PC-9 (cell line): ENCODE measurements around the gene OSBPL3. TPM values are rescaled to one million over a fixed set of nuclear protein-coding genes. Genes with fewer than 3 reads are reported as not detected.
A peak's percentile ranks its signal among the peaks of the same experiment; 100 is the strongest.

ENCODE experiments used
- BruUV-seq: library from RNA; stranded (reverse); fragments of 400-500 nt; replicated peaks from 2 replicates; lab custom pipeline; 2021; lab: Mats Ljungman, UMichigan
- CTCF ChIA-PET: fragments of 300-600 bp; sonication (Branson Sonifier 250); formaldehyde crosslinking; loops from one replicate; lab custom pipeline; 2022; ENCODE audit warnings: antibody characterized with exemption; lab: Charles Lee
- POLR2A ChIA-PET: fragments of 300-600 bp; sonication (Branson Sonifier 250); formaldehyde crosslinking; loops from one replicate; lab custom pipeline; 2022; ENCODE audit warnings: antibody characterized with exemption; ENCODE audit not compliant: unreplicated experiment; lab: Charles Lee
- DNase-seq, 2 experiments: peaks; one replicate each; pipeline versions ENCODE4 v3.0.0 to v3.0.0-alpha.2; 2015 to 2022; ENCODE audit warnings: mixed read lengths in 1 of 2
- H2AFZ ChIP-seq: fragments of 200-600 bp; sonication (generic); 2 replicates; pipeline ENCODE4 v1.8.1; 2017; ENCODE audit warnings: antibody characterized with exemption
- H3F3A ChIP-seq: fragments of 200-600 bp; sonication (generic); 2 replicates; pipeline ENCODE4 v1.8.1; 2017; ENCODE audit warnings: antibody characterized with exemption, mild to moderate bottlenecking, low read depth; ENCODE audit not compliant: insufficient read depth
- H3K27ac ChIP-seq: fragments of 200-600 bp; sonication (generic); 2 replicates; pipeline ENCODE4 v1.6.1; 2016; ENCODE audit warnings: mixed run types
- H3K27me3 ChIP-seq: fragments of 200-600 bp; sonication (generic); 2 replicates; pipeline ENCODE4 v1.6.1; 2016; ENCODE audit warnings: low read depth, mixed run types; ENCODE audit not compliant: insufficient read depth
- H3K36me3 ChIP-seq: fragments of 200-600 bp; sonication (generic); 2 replicates; pipeline ENCODE4 v1.6.1; 2016; ENCODE audit warnings: low read depth, mixed run types
- H3K4me1 ChIP-seq: fragments of 200-600 bp; sonication (generic); replicated peaks from 2 replicates; pipeline ENCODE4 v1.6.1; 2016; ENCODE audit warnings: mixed run types; ENCODE audit not compliant: insufficient read depth
- H3K4me2 ChIP-seq: fragments of 200-600 bp; sonication (generic); 2 replicates; pipeline ENCODE4 v1.6.1; 2017; ENCODE audit warnings: mixed run types
- H3K4me3 ChIP-seq: fragments of 200-600 bp; sonication (generic); 2 replicates; pipeline ENCODE4 v1.6.1; 2016; ENCODE audit warnings: mixed run types
- H3K79me2 ChIP-seq: fragments of 200-600 bp; sonication (generic); 2 replicates; pipeline ENCODE4 v1.6.1; 2017; ENCODE audit warnings: low read depth, mixed run types
- H3K9me2 ChIP-seq: fragments of 200-600 bp; sonication (generic); 2 replicates; pipeline ENCODE4 v1.8.1; 2017; ENCODE audit warnings: mild to moderate bottlenecking; ENCODE audit not compliant: insufficient read depth
- H3K9me3 ChIP-seq: fragments of 200-600 bp; sonication (generic); 2 replicates; pipeline ENCODE4 v1.8.1; 2016; ENCODE audit warnings: low read depth; ENCODE audit not compliant: insufficient read depth
- H4K20me1 ChIP-seq: fragments of 200-600 bp; sonication (generic); 2 replicates; pipeline ENCODE4 v1.8.1; 2017; ENCODE audit not compliant: insufficient read depth
- EZH2 ChIP-seq: fragments of 200-600 bp; sonication (generic); IDR thresholded peaks from 2 replicates; pipeline ENCODE4 v1.8.0; 2017; ENCODE audit warnings: antibody characterized with exemption, low read depth
- intact Hi-C: fragments of 100-400 bp; cut with micrococcal nuclease; formaldehyde crosslinking; loops from one replicate; pipeline ENCODE4 v1.10.0; 2022; ENCODE audit not compliant: unreplicated experiment
- total RNA-seq: library from RNA; stranded (reverse); gene quantifications from 2 replicates; pipeline ENCODE4 v1.2.3, GENCODE V29; 2021
- TF ChIP-seq, protein P1 (sequence below): fragments of 200-600 bp; sonication (generic); conservative IDR thresholded peaks from 2 replicates; pipeline ENCODE4 v1.6.1; 2017; ENCODE audit warnings: mixed run types, antibody characterized with exemption, mild to moderate bottlenecking, moderate library complexity

The OSBPL3 gene
- total RNA-seq, 1 experiment from 2014 or later, result 87.6 TPM

- Histone ChIP-seq H3K36me3 (no peaks in the 10 kb centered on the region), H4K20me1 (no peaks in the 10 kb centered on the region), H3K9me2 (no peaks in the 10 kb centered on the region), H3K4me3 (peak overlapping the region; percentile 63), H3K27me3 (no peaks in the 10 kb centered on the region), H3K4me2 (peak overlapping the region; percentile 87), H3F3A (peaks cover 15% of the 10 kb centered on the region; the same call in 1 of the 2 replicates), H3K4me1 (peaks cover 24% of the 10 kb centered on the region), H3K9me3 (no peaks in the 10 kb centered on the region), H3K79me2 (peaks cover 40% of the 10 kb centered on the region), H2AFZ (peak overlapping the region; percentile 84), H3K27ac (peak overlapping the region; percentile 77)
- intact Hi-C loops, result loop anchor here (1.0 to 10.0 kb wide), 6 partner anchors 51 to 406 kb away; partner anchors contain the start of gene PALS2
- BruUV-seq, result TSS peak; percentile 65
- TF ChIP-seq, protein P1, sequence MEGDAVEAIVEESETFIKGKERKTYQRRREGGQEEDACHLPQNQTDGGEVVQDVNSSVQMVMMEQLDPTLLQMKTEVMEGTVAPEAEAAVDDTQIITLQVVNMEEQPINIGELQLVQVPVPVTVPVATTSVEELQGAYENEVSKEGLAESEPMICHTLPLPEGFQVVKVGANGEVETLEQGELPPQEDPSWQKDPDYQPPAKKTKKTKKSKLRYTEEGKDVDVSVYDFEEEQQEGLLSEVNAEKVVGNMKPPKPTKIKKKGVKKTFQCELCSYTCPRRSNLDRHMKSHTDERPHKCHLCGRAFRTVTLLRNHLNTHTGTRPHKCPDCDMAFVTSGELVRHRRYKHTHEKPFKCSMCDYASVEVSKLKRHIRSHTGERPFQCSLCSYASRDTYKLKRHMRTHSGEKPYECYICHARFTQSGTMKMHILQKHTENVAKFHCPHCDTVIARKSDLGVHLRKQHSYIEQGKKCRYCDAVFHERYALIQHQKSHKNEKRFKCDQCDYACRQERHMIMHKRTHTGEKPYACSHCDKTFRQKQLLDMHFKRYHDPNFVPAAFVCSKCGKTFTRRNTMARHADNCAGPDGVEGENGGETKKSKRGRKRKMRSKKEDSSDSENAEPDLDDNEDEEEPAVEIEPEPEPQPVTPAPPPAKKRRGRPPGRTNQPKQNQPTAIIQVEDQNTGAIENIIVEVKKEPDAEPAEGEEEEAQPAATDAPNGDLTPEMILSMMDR, result no peak; the same call in none of the 2 replicates
- TF ChIP-seq EZH2, result no peak
- ChIA-PET POLR2A (interaction anchor here (0.6 to 3.2 kb wide), 4 partner anchors 50 to 159 kb away, joined by 3 to 36 read pairs (median 10); no protein-coding TSS in a partner anchor), CTCF (interaction anchor here (0.7 to 2.2 kb wide), 7 partner anchors 10 to 154 kb away, joined by 3 to 10 read pairs (median 4); no protein-coding TSS in a partner anchor)
- DNase-seq, result peak; percentile 53 to 68
These were observed 674 bp upstream of the OSBPL3 start for GRCh38 chr7:24980534-24981170.

- peaks cover 15% of the 10 kb centered on the region; the same call in 1 of the 2 replicates for H3F3A ChIP-seq
- TF ChIP-seq, protein P1, result peak; percentile 71
- TF ChIP-seq EZH2, result no peak
- no peaks in the 10 kb centered on the region for H3K9me2 ChIP-seq
- peak overlapping the region; percentile 84 for H2AFZ ChIP-seq
- POLR2A ChIA-PET, result interaction anchor here (0.5 to 1.2 kb wide), 6 partner anchors 11 to 159 kb away, joined by 3 to 5 read pairs (median 4); no protein-coding TSS in a partner anchor
- no peaks in the 10 kb centered on the region for H3K36me3 ChIP-seq
- H3K9me3 ChIP-seq, result no peaks in the 10 kb centered on the region
- no peaks in the 10 kb centered on the region for H4K20me1 ChIP-seq
- peaks cover 52% of the 10 kb centered on the region for H3K79me2 ChIP-seq
- H3K4me2 ChIP-seq, result peak overlapping the region; percentile 87
- H3K27ac ChIP-seq, result peak overlapping the region; percentile 77
- BruUV-seq, result no TSS peak
- CTCF ChIA-PET, result interaction anchor here (0.6 to 2.2 kb wide), 11 partner anchors 46 to 158 kb away, joined by 3 to 10 read pairs (median 4); no protein-coding TSS in a partner anchor
- H3K4me1 ChIP-seq, result peaks cover 24% of the 10 kb centered on the region
- intact Hi-C loops, result no loop called here
- H3K4me3 ChIP-seq, result peak overlapping the region; percentile 63
- peak in 1 of 2 experiments; percentile 79 for DNase-seq
- no peaks in the 10 kb centered on the region for H3K27me3 ChIP-seq
These were observed 512 bp downstream of the OSBPL3 start for GRCh38 chr7:24979470-24979862.

DNA sequence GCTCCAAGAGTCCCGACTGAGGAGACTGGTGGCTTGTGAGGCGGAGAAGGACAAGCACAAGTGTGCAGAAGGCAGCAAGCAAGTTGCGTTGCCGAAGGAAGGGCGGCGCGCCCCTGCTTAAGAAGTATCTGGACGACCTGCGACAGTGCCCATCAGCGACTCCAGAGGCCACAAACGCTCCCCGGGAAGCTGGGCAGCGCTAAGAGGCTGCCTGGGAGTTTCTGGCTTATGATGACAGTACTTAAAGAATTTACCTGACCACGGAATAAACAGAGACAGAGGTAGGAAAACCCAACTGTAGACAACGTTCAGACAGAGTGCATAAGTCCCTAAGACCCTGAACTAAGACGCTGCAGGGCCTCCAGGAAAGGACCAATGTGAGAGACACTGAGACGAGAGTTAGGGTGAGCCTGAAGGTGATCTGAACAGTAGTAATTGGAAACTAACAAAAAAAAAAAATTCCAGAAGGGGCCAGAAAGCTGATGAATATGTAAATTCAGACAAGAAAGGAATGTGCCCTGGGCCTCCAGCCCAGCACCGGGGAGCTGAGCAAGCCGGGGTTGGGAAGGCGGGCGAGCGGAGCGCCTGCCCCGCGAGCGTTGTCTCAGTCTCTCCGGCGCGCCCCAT lies 1.0 kb downstream of the OSBPL3 start:
- ChIA-PET POLR2A (interaction anchor here (0.5 to 1.2 kb wide), 7 partner anchors 10 to 403 kb away, joined by 3 to 5 read pairs (median 4); no protein-coding TSS in a partner anchor), CTCF (interaction anchor here (0.6 to 2.2 kb wide), 12 partner anchors 36 to 158 kb away, joined by 3 to 10 read pairs (median 4); no protein-coding TSS in a partner anchor)
- Histone ChIP-seq H2AFZ (peak overlapping the region; percentile 84), H4K20me1 (no peaks in the 10 kb centered on the region), H3F3A (peaks cover 15% of the 10 kb centered on the region; the same call in 1 of the 2 replicates), H3K4me1 (peaks cover 25% of the 10 kb centered on the region), H3K9me2 (no peaks in the 10 kb centered on the region), H3K4me2 (peak overlapping the region; percentile 87), H3K27me3 (no peaks in the 10 kb centered on the region), H3K27ac (peak overlapping the region; percentile 77), H3K4me3 (peak overlapping the region; percentile 63), H3K9me3 (no peaks in the 10 kb centered on the region), H3K36me3 (no peaks in the 10 kb centered on the region), H3K79me2 (peaks cover 57% of the 10 kb centered on the region)
- no TSS peak for BruUV-seq
- intact Hi-C loops, result no loop called here
- no peak for TF ChIP-seq EZH2
- TF ChIP-seq, protein P1, result no peak
- DNase-seq, result peak; percentile 47 to 73
